HEK293T (cell line): Measurements from ENCODE around the gene KCNK15.

Experiments used
- CTCF ChIA-PET: fragments of 350-600 bp; formaldehyde crosslinking; extraction: SDS; loops from one replicate; lab custom pipeline; 2021; ENCODE audit warnings: antibody characterized with exemption, inconsistent platforms; lab: Yijun Ruan, JAX
- POLR2A ChIA-PET: fragments of 350-600 bp; formaldehyde crosslinking; extraction: SDS; loops from one replicate; lab custom pipeline; 2020; ENCODE audit warnings: antibody characterized with exemption, inconsistent platforms; lab: Yijun Ruan, JAX
- DNase-seq: peaks from one replicate; pipeline ENCODE4 v3.0.0; 2012; ENCODE audit warnings: mixed read lengths; ENCODE audit errors: extremely low spot score
- ARNT ChIP-seq: fragments of 450-650 bp; IDR thresholded peaks from 2 replicates; pipeline ENCODE4 v1.6.1; 2017; ENCODE audit warnings: mild to moderate bottlenecking
- BHLHE40 ChIP-seq: fragments of 450-650 bp; IDR thresholded peaks from 2 replicates; pipeline ENCODE4 v1.6.1; 2016; ENCODE audit warnings: mild to moderate bottlenecking, moderate library complexity, borderline replicate concordance
- CTBP1 ChIP-seq: fragments of 450-650 bp; IDR thresholded peaks from 2 replicates; pipeline ENCODE4 v1.6.1; 2016; ENCODE audit warnings: borderline replicate concordance
- ELF4 ChIP-seq: fragments of 450-650 bp; IDR thresholded peaks from 2 replicates; pipeline ENCODE4 v1.6.1; 2017; ENCODE audit warnings: antibody characterized with exemption
- FOXA1 ChIP-seq: fragments of 450-650 bp; IDR thresholded peaks from 2 replicates; pipeline ENCODE4 v1.6.1; 2016; ENCODE audit warnings: mild to moderate bottlenecking
- FOXK2 ChIP-seq: fragments of 450-650 bp; IDR thresholded peaks from 2 replicates; pipeline ENCODE4 v1.6.1; 2016; ENCODE audit warnings: mild to moderate bottlenecking
- FOXM1 ChIP-seq: fragments of 450-650 bp; IDR thresholded peaks from 2 replicates; pipeline ENCODE4 v1.6.1; 2017; ENCODE audit warnings: mild to moderate bottlenecking, borderline replicate concordance
- HDGF ChIP-seq: fragments of 450-650 bp; IDR thresholded peaks from 2 replicates; pipeline ENCODE4 v1.6.1; 2017; ENCODE audit warnings: antibody characterized with exemption, borderline replicate concordance
- L3MBTL2 ChIP-seq: fragments of 450-650 bp; conservative IDR thresholded peaks from 2 replicates; pipeline ENCODE4 v1.6.1; 2016; ENCODE audit warnings: mild to moderate bottlenecking
- LEF1 ChIP-seq: fragments of 450-650 bp; IDR thresholded peaks from 2 replicates; pipeline ENCODE4 v1.6.1; 2017; ENCODE audit warnings: mild to moderate bottlenecking, borderline replicate concordance
- NFRKB ChIP-seq: fragments of 450-650 bp; IDR thresholded peaks from 2 replicates; pipeline ENCODE4 v1.6.1; 2016; ENCODE audit warnings: mild to moderate bottlenecking, moderate library complexity
- SP1 ChIP-seq: fragments of 450-650 bp; IDR thresholded peaks from 2 replicates; pipeline ENCODE4 v1.6.1; 2017
- SUZ12 ChIP-seq: fragments of 450-650 bp; IDR thresholded peaks from 2 replicates; pipeline ENCODE4 v1.6.1; 2016; ENCODE audit warnings: mild to moderate bottlenecking
- TARDBP ChIP-seq: fragments of 450-650 bp; IDR thresholded peaks from 2 replicates; pipeline ENCODE4 v1.6.1; 2016
- ZNF384 ChIP-seq: fragments of 450-650 bp; IDR thresholded peaks from 2 replicates; pipeline ENCODE4 v1.6.1; 2016
- TF ChIP-seq, protein P1 (sequence below): fragments of 450-650 bp; IDR thresholded peaks from 2 replicates; pipeline ENCODE4 v1.6.1; 2016

KCNK15 gene

DNA sequence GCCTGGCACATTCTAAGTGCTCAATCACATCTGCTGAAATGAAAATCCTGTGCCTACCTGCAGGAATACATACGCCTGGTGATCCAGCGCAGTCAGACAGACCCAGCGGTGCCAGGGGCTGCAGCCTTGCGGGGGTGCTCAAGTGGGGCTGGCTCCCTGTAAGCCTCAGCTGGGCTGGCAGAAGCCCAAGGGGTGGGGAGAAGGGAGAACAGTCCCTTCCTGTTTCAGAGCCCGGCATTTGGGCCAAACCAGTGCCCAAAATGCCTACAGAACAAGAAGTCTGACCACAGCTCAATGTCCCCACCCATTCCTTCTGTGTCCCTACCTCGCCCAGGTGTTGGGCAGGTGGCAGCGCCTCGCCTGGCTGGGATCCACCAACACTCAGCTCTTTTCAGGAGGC, 22.6 kb downstream of the KCNK15 start:
- no peak for TF ChIP-seq L3MBTL2
- TF ChIP-seq, protein P1, sequence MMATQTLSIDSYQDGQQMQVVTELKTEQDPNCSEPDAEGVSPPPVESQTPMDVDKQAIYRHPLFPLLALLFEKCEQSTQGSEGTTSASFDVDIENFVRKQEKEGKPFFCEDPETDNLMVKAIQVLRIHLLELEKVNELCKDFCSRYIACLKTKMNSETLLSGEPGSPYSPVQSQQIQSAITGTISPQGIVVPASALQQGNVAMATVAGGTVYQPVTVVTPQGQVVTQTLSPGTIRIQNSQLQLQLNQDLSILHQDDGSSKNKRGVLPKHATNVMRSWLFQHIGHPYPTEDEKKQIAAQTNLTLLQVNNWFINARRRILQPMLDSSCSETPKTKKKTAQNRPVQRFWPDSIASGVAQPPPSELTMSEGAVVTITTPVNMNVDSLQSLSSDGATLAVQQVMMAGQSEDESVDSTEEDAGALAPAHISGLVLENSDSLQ, result no peak
- no peak for TF ChIP-seq ARNT
- no peak for TF ChIP-seq TARDBP
- TF ChIP-seq ELF4, result no peak
- no peak for TF ChIP-seq NFRKB
- no peak for TF ChIP-seq CTBP1
- ChIA-PET CTCF (no interaction called here), POLR2A (no interaction called here)
- no peak for DNase-seq

DNA sequence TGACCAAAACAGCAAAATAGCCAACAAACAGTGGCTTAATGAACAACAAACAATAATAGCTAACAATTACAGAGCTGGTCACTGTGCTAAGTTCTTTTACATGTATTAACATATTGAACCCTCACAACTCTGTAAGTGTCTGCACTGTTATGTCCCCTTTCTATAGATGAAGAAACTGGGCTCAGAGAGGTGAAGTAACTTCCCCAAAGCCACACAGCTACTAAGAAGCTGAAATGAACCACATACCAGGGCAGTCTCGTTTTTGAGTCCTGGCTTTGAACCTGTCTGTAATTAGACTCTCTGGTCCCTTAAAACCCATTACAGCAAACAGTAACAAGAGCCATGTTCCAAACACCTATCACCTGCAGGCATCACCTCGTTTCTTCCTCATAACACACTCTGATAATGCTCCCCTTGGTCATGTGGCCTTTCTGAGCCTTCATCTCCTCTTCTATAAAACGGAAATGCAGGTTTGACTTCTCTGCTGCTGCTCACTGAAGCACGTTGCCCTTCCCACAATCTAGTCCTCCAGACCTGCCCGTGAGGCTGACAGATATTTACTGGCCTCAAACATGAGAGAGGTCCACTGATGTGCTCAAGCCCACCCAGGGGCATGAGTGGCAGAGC, 23.3 kb downstream of the KCNK15 start:
- POLR2A ChIA-PET, result no interaction called here
- DNase-seq, result no peak
- no peak for TF ChIP-seq HDGF
- no peak for TF ChIP-seq BHLHE40
- CTCF ChIA-PET, result interaction anchor here (0.6 kb wide), 1 partner anchor 550 kb away, joined by 3 read pairs; no protein-coding TSS in a partner anchor

DNA sequence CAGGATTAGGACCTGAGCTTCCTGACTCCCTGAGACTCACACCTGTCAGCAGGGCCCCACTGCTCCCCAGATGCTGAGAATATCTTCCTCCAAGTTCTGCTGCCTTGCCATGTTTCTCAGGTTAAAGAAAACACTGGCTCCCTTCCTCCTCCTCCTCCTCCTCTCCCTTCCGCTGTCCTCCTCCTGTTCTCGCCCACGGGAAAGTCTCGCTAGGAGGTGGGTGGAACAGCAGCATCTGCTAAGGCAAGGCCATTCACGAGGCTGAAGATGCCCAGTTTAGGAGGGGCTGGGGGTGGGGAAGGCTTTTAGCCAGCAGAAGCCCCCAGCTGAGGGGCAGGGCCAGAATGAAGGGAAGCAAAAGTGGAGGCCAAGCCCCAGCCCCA, 23.8 kb downstream of the KCNK15 start:
- CTCF ChIA-PET, result interaction anchor here (0.6 kb wide), 1 partner anchor 549 kb away, joined by 3 read pairs; no protein-coding TSS in a partner anchor

GRCh38 chr20:44770484-44771171, 25.0 kb downstream of the KCNK15 start:
- no peak for DNase-seq
- POLR2A ChIA-PET, result no interaction called here
- no peak for TF ChIP-seq FOXK2
- no peak for TF ChIP-seq LEF1
- no peak for TF ChIP-seq BHLHE40
- no peak for TF ChIP-seq TARDBP
- TF ChIP-seq NFRKB, result no peak
- no peak for TF ChIP-seq ELF4
- no peak for TF ChIP-seq HDGF
- no peak for TF ChIP-seq SUZ12
- no peak for TF ChIP-seq CTBP1
- TF ChIP-seq ZNF384, result no peak
- CTCF ChIA-PET, result no interaction called here

More for the DNA sequence above, 23.8 kb downstream of the KCNK15 start:
- no peak for TF ChIP-seq CTBP1
- no peak for TF ChIP-seq SP1
- no peak for TF ChIP-seq SUZ12
- TF ChIP-seq BHLHE40, result no peak
- TF ChIP-seq FOXM1, result no peak
- no peak for TF ChIP-seq ARNT
- TF ChIP-seq ZNF384, result no peak
- TF ChIP-seq ELF4, result no peak
- TF ChIP-seq NFRKB, result no peak
- TF ChIP-seq LEF1, result no peak
- TF ChIP-seq, protein P1, result no peak
- no peak for TF ChIP-seq HDGF
- TF ChIP-seq L3MBTL2, result no peak
- TF ChIP-seq FOXK2, result no peak
- no peak for TF ChIP-seq TARDBP
- TF ChIP-seq FOXA1, result no peak
- POLR2A ChIA-PET, result no interaction called here
- DNase-seq, result no peak

GRCh38 chr20:44771172-44771535, 25.5 kb downstream of the KCNK15 start:
- TF ChIP-seq ZNF384 (no peak), SP1 (no peak)
- ChIA-PET CTCF (no interaction called here), POLR2A (no interaction called here)

GRCh38 chr20:44772636-44773035, 27.0 kb downstream of the KCNK15 start:
- no peak for DNase-seq
- CTCF ChIA-PET, result no interaction called here
- no peak for TF ChIP-seq ELF4
- TF ChIP-seq ARNT, result no peak
- no peak for TF ChIP-seq LEF1
- no peak for TF ChIP-seq CTBP1
- TF ChIP-seq FOXM1, result no peak
- TF ChIP-seq HDGF, result no peak
- TF ChIP-seq FOXK2, result no peak
- TF ChIP-seq ZNF384, result no peak
- TF ChIP-seq, protein P1, result no peak
- TF ChIP-seq BHLHE40, result no peak
- no peak for TF ChIP-seq L3MBTL2
- TF ChIP-seq SP1, result no peak
- TF ChIP-seq FOXA1, result no peak
- TF ChIP-seq TARDBP, result no peak
- POLR2A ChIA-PET, result no interaction called here

More at GRCh38 chr20:44771172-44771535, 25.5 kb downstream of the KCNK15 start:
- no peak for DNase-seq
